Lower lobe of right lung (tissue), 2 donors: ENCODE data around the gene ATPAF2. TPM values are rescaled to one million over a fixed set of nuclear protein-coding genes. Genes with fewer than 3 reads are reported as not detected.
A peak's percentile ranks its signal among the peaks of the same experiment; 100 is the strongest.

ENCODE experiments used
- ATAC-seq, 2 donors: fragments of 200-7000 bp; cut with Tn5 transposase; one replicate each; pipeline ENCODE4 v1.9.1; 2020 to 2022; ENCODE audit warnings: mild to moderate bottlenecking in 2 of 2, moderate library complexity in 2 of 2
- DNase-seq: peaks from one replicate; pipeline ENCODE4 v3.0.0-alpha.2; 2020
- H3K27ac ChIP-seq: fragments of 200-600 bp; one replicate; pipeline ENCODE4 v1.8.0; 2022
- H3K27me3 ChIP-seq: fragments of 200-600 bp; one replicate; pipeline ENCODE4 v1.8.0; 2022; ENCODE audit warnings: low read depth
- H3K36me3 ChIP-seq: fragments of 200-600 bp; one replicate; pipeline ENCODE4 v1.8.0; 2022; ENCODE audit warnings: mild to moderate bottlenecking
- H3K4me1 ChIP-seq: fragments of 200-600 bp; one replicate; pipeline ENCODE4 v1.8.0; 2022
- H3K4me3 ChIP-seq: fragments of 200-600 bp; one replicate; pipeline ENCODE4 v1.8.0; 2022; ENCODE audit warnings: mild to moderate bottlenecking
- H3K9me3 ChIP-seq: fragments of 200-600 bp; one replicate; pipeline ENCODE4 v1.8.0; 2022
- CTCF ChIP-seq: fragments of 200-600 bp; IDR thresholded peaks from one replicate; pipeline ENCODE4 v1.8.0; 2022; ENCODE audit warnings: antibody characterized with exemption, mild to moderate bottlenecking
- intact Hi-C: fragments of 100-400 bp; cut with DNase I; formaldehyde crosslinking; loops from one replicate; pipeline ENCODE4 v1.11.0; 2022
- total RNA-seq: library from RNA; stranded (reverse); fragmentation: NEBNext Ultra II Directional; extraction: Animal tissue kit (Norgen Biotek cat#: 25700); gene quantifications from one replicate; pipeline ENCODE4 v1.2.1, GENCODE V29; 2021
- donor health status: DM: no; HTN: yes; CAD: no; lungs with severe emphysema.

Gene ATPAF2
- total RNA-seq, 1 donor from 2014 or later: 22.9 TPM

GRCh38 chr17:17994271-17995069 is 44.5 kb downstream of the ATPAF2 start:
- intact Hi-C loops: no loop called here
- Histone ChIP-seq H3K4me3 (no peak overlapping the region), H3K27ac (no peak overlapping the region), H3K9me3 (no peaks in the 10 kb centered on the region), H3K36me3 (no peaks in the 10 kb centered on the region), H3K27me3 (no peaks in the 10 kb centered on the region), H3K4me1 (no peaks in the 10 kb centered on the region)
- DNase-seq: no peak
- peak; percentile 24 for TF ChIP-seq CTCF
- no peak for ATAC-seq

GRCh38 chr17:17993852-17994251 is 45.1 kb downstream of the ATPAF2 start:
- Histone ChIP-seq H3K36me3 (peaks cover 3% of the 10 kb centered on the region), H3K4me1 (no peaks in the 10 kb centered on the region), H3K9me3 (no peaks in the 10 kb centered on the region), H3K27me3 (no peaks in the 10 kb centered on the region), H3K27ac (no peak overlapping the region), H3K4me3 (no peak overlapping the region)
- DNase-seq (no peak), ATAC-seq (no peak)
- intact Hi-C loops: no loop called here
- TF ChIP-seq CTCF: no peak

GRCh38 chr17:17993366-17993765 is 45.6 kb downstream of the ATPAF2 start:
- Histone ChIP-seq H3K27me3 (no peaks in the 10 kb centered on the region), H3K9me3 (no peaks in the 10 kb centered on the region), H3K27ac (no peak overlapping the region), H3K4me1 (no peaks in the 10 kb centered on the region), H3K36me3 (peaks cover 7% of the 10 kb centered on the region), H3K4me3 (no peak overlapping the region)
- no peak for TF ChIP-seq CTCF
- intact Hi-C loops: no loop called here
- ATAC-seq: no peak
- no peak for DNase-seq

- no peaks in the 10 kb centered on the region for H3K27me3 ChIP-seq
- H3K27ac ChIP-seq: no peak overlapping the region
- no peaks in the 10 kb centered on the region for H3K9me3 ChIP-seq
- H3K36me3 ChIP-seq: peaks cover 7% of the 10 kb centered on the region
- no peaks in the 10 kb centered on the region for H3K4me1 ChIP-seq
- DNase-seq (no peak), ATAC-seq (no peak)
- TF ChIP-seq CTCF: no peak
- H3K4me3 ChIP-seq: no peak overlapping the region
- intact Hi-C loops: no loop called here
These were observed 48.7 kb downstream of the ATPAF2 start for GRCh38 chr17:17990282-17990681.

GRCh38 chr17:17989618-17990017 is 49.4 kb downstream of the ATPAF2 start:
- peaks cover 7% of the 10 kb centered on the region for H3K36me3 ChIP-seq
- TF ChIP-seq CTCF: no peak
- no peaks in the 10 kb centered on the region for H3K9me3 ChIP-seq
- H3K4me3 ChIP-seq: no peak overlapping the region
- intact Hi-C loops: no loop called here
- ATAC-seq (no peak), DNase-seq (no peak)
- no peak overlapping the region for H3K27ac ChIP-seq
- no peaks in the 10 kb centered on the region for H3K4me1 ChIP-seq
- no peaks in the 10 kb centered on the region for H3K27me3 ChIP-seq
